ENCODE data around the gene MFN1. TPM values are rescaled to one million over a fixed set of nuclear protein-coding genes. Genes with fewer than 3 reads are reported as not detected.

MFN1 gene
- total RNA-seq, 1 donor from 2014 or later, result 56.0 TPM

DNA sequence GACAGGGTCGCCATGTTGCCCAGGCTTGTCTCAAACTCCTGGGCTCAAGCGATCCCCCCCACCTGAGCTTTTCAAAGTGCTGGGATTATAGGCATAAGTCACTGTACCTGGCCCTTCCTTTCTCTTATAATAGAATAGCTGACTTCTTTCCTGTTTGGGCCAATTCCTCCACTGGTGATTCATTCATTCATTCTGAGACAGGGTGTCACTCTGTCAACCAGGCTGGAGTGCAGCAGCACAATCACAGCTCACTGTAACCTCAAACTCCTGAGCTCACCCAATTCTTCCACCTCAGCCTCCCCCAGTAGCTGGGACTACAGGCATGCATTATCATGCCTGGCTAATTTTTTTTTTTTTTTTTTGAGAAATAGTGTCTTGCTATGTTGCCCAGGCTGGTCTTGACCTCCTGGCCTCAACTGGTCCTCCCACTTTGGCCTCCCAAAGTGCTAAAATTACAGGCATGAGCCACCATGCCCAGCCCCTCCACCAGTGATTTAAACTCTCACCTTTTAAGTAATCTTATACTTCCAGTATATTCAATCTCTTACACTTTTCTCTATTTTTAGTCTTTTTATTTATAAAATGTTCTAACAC lies 82.9 kb downstream of the MFN1 start:
- no peak for DNase-seq (ENCODE audit: low spot score)

DNA sequence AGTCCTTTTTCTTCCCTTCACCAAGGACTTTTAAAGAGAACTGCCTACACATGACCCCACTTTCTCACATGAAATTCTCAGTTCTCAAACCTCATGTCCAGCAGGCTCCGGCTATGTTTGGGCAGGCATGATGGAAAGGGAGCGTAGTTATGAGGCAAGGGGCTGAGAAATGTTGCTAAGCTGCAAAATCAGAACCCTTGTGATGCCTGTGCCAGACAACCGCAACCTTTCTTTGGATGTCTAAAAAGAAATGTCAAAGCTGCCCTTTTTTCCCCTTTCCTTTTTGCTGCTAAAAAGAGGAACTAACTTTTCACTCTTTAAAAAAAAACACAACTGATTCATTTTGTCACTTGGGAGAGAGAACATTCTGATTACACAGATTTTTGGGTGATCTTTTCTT lies 84.5 kb downstream of the MFN1 start:
- no peak for DNase-seq (ENCODE audit: low spot score)

DNA sequence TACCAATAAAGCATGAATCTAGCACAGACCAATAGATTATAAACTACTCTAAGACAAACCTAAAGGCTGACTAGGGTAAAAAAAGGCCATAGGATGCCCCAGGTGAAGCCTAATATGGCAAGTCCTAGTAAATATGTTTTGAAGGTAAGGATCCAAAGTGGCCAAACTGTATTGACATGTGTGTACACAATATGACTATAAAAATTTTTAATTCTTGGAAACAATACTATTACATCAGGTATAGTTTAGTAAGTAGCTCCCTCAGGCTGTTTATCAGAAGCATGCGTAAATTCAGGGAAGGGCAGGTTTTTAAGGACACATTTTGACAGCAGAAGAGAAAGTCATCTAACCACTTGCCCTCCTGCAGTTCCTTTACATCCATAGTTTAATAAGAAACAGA lies 84.9 kb downstream of the MFN1 start:
- no peak for DNase-seq (ENCODE audit: low spot score)

DNA sequence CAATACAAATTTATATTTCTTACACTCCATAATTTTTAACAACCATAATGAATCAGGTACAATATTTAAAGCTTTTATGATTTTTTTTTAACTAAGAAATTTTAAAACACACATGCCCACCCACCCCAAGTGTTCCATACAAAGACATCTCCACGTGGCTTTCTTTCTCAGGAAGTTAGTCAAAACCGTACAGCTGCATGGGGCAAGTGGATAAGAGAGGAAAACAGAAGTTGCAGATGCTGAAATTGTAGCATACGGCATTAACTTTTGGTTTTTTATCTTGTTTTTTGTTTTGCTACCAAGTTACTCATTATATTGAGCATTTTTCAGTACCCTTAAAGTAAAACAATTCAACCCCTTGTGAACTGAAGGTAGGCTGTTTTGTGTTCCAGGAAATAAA lies 89.0 kb downstream of the MFN1 start:
- DNase-seq (ENCODE audit: low spot score), result no peak

DNA sequence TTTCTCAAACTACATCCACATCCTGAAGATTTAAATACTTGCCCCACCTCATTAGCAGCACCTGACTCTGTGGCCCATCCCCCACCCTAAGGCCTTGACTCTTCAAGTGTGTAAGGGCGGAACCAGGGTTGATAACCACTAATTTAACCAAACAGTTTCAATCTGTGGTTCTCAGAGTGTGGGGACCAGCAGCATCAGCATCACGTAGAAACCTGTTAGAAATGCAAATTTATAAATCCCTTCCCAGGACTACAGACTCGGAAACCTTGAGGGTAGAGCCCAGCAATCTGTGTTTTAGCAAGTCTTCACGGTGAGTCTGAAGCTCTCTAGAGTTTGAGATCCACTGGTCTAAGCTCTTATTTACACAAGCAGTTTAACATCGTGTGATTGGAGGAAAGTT lies 91.3 kb downstream of the MFN1 start:
- no peak for DNase-seq (ENCODE audit: low spot score)

Other genes with a start within 250 kb of the MFN1 start
- 22.5 TPM for gene PIK3CA, start 199.4 kb upstream of the MFN1 start, total RNA-seq
- 5.9 TPM for gene KCNMB3, start 96.6 kb upstream of the MFN1 start, total RNA-seq
- 32.7 TPM for gene ZNF639, start 24.7 kb upstream of the MFN1 start, total RNA-seq
- gene GNB4, start 103.8 kb downstream of the MFN1 start, total RNA-seq, result 19.5 TPM
- gene ACTL6A, start 215.2 kb downstream of the MFN1 start, total RNA-seq, result 45.8 TPM

Data from ureter (tissue), 1 donor.